ENCODE data around the gene PSMB5.

Gene PSMB5

GRCh38 chr14:23041729-23042128 lies 7.0 kb upstream of the PSMB5 start:
- no peak overlapping the region for H3K27ac ChIP-seq (ENCODE audit: low read depth, low read length)
- 93% methylated on average over 8 of the region's 8 CpGs for WGBS
- no peak overlapping the region for H3K4me3 ChIP-seq (ENCODE audit: low read length)
- H3K27me3 ChIP-seq (ENCODE audit: insufficient read depth, low read length) = no peaks in the 10 kb centered on the region
- H3K9me3 ChIP-seq (ENCODE audit: insufficient read depth, low read depth, low read length) = no peaks in the 10 kb centered on the region
- no peak overlapping the region for H3K9ac ChIP-seq (ENCODE audit: low read depth, low read length)
- no peaks in the 10 kb centered on the region for H3K36me3 ChIP-seq (ENCODE audit: insufficient read depth, low read length)
- no peaks in the 10 kb centered on the region for H3K4me1 ChIP-seq (ENCODE audit: insufficient read depth, low read length)

- Histone ChIP-seq H3K9me3 (ENCODE audit: insufficient read depth, low read depth, low read length) (no peaks in the 10 kb centered on the region), H3K36me3 (ENCODE audit: insufficient read depth, low read length) (no peaks in the 10 kb centered on the region), H3K27me3 (ENCODE audit: insufficient read depth, low read length) (no peaks in the 10 kb centered on the region), H3K4me1 (ENCODE audit: insufficient read depth, low read length) (peaks cover 6% of the 10 kb centered on the region; the same call in 1 of the 2 replicates), H3K27ac (ENCODE audit: low read depth, low read length) (no peak overlapping the region), H3K9ac (ENCODE audit: low read depth, low read length) (no peak overlapping the region), H3K4me3 (ENCODE audit: low read length) (no peak overlapping the region)
- WGBS = 89% methylated on average over 4 of the region's 4 CpGs
Observed at GRCh38 chr14:23040100-23040499, 5.4 kb upstream of the PSMB5 start.

GRCh38 chr14:23035303-23036144 lies 824 bp upstream of the PSMB5 start:
- WGBS = 72% methylated on average over 14 of the region's 14 CpGs
- H3K36me3 ChIP-seq (ENCODE audit: insufficient read depth, low read length) = peaks cover 28% of the 10 kb centered on the region
- peak overlapping the region; percentile 96 for H3K27ac ChIP-seq (ENCODE audit: low read depth, low read length)
- no peaks in the 10 kb centered on the region for H3K9me3 ChIP-seq (ENCODE audit: insufficient read depth, low read depth, low read length)
- peak overlapping the region; percentile 94 for H3K9ac ChIP-seq (ENCODE audit: low read depth, low read length)
- no peaks in the 10 kb centered on the region for H3K27me3 ChIP-seq (ENCODE audit: insufficient read depth, low read length)
- peak overlapping the region; percentile 89 for H3K4me3 ChIP-seq (ENCODE audit: low read length)
- H3K4me1 ChIP-seq (ENCODE audit: insufficient read depth, low read length) = peaks cover 14% of the 10 kb centered on the region

- peaks cover 14% of the 10 kb centered on the region for H3K4me1 ChIP-seq (ENCODE audit: insufficient read depth, low read length)
- H3K9me3 ChIP-seq (ENCODE audit: insufficient read depth, low read depth, low read length) = no peaks in the 10 kb centered on the region
- H3K4me3 ChIP-seq (ENCODE audit: low read length) = peak overlapping the region; percentile 89
- H3K27me3 ChIP-seq (ENCODE audit: insufficient read depth, low read length) = no peaks in the 10 kb centered on the region
- H3K9ac ChIP-seq (ENCODE audit: low read depth, low read length) = peak overlapping the region; percentile 94
- 38% methylated on average over 15 of the region's 17 CpGs for WGBS
- H3K27ac ChIP-seq (ENCODE audit: low read depth, low read length) = peak overlapping the region; percentile 96
- peaks cover 37% of the 10 kb centered on the region for H3K36me3 ChIP-seq (ENCODE audit: insufficient read depth, low read length)
Observed at GRCh38 chr14:23033801-23034497, 751 bp downstream of the PSMB5 start.

GRCh38 chr14:23033251-23033727 lies 1.4 kb downstream of the PSMB5 start:
- Histone ChIP-seq H3K4me3 (ENCODE audit: low read length) (peak overlapping the region; percentile 89), H3K27me3 (ENCODE audit: insufficient read depth, low read length) (no peaks in the 10 kb centered on the region), H3K9ac (ENCODE audit: low read depth, low read length) (peak overlapping the region; percentile 94; the same call in 1 of the 2 replicates), H3K27ac (ENCODE audit: low read depth, low read length) (no peak overlapping the region), H3K9me3 (ENCODE audit: insufficient read depth, low read depth, low read length) (no peaks in the 10 kb centered on the region), H3K36me3 (ENCODE audit: insufficient read depth, low read length) (peaks cover 44% of the 10 kb centered on the region), H3K4me1 (ENCODE audit: insufficient read depth, low read length) (peaks cover 14% of the 10 kb centered on the region)
- WGBS = 96% methylated on average over 10 of the region's 10 CpGs

GRCh38 chr14:23030936-23031335 lies 3.8 kb downstream of the PSMB5 start:
- Histone ChIP-seq H3K27ac (ENCODE audit: low read depth, low read length) (no peak overlapping the region), H3K4me3 (ENCODE audit: low read length) (no peak overlapping the region), H3K27me3 (ENCODE audit: insufficient read depth, low read length) (no peaks in the 10 kb centered on the region), H3K9ac (ENCODE audit: low read depth, low read length) (no peak overlapping the region), H3K9me3 (ENCODE audit: insufficient read depth, low read depth, low read length) (no peaks in the 10 kb centered on the region), H3K4me1 (ENCODE audit: insufficient read depth, low read length) (peaks cover 15% of the 10 kb centered on the region), H3K36me3 (ENCODE audit: insufficient read depth, low read length) (peaks cover 55% of the 10 kb centered on the region)
- 96% methylated on average over 4 of the region's 4 CpGs for WGBS

- Histone ChIP-seq H3K27me3 (ENCODE audit: insufficient read depth, low read length) (no peaks in the 10 kb centered on the region), H3K4me1 (ENCODE audit: insufficient read depth, low read length) (peaks cover 15% of the 10 kb centered on the region), H3K9ac (ENCODE audit: low read depth, low read length) (no peak overlapping the region), H3K36me3 (ENCODE audit: insufficient read depth, low read length) (peaks cover 72% of the 10 kb centered on the region), H3K4me3 (ENCODE audit: low read length) (no peak overlapping the region), H3K9me3 (ENCODE audit: insufficient read depth, low read depth, low read length) (no peaks in the 10 kb centered on the region), H3K27ac (ENCODE audit: low read depth, low read length) (no peak overlapping the region)
- WGBS = 94% methylated on average over 2 of the region's 2 CpGs
Observed at GRCh38 chr14:23028799-23029198, 5.9 kb downstream of the PSMB5 start.

- Histone ChIP-seq H3K9ac (ENCODE audit: low read depth, low read length) (no peak overlapping the region), H3K4me1 (ENCODE audit: insufficient read depth, low read length) (peaks cover 9% of the 10 kb centered on the region; the same call in 1 of the 2 replicates), H3K36me3 (ENCODE audit: insufficient read depth, low read length) (peaks cover 55% of the 10 kb centered on the region), H3K9me3 (ENCODE audit: insufficient read depth, low read depth, low read length) (no peaks in the 10 kb centered on the region), H3K27ac (ENCODE audit: low read depth, low read length) (no peak overlapping the region), H3K4me3 (ENCODE audit: low read length) (no peak overlapping the region), H3K27me3 (ENCODE audit: insufficient read depth, low read length) (no peaks in the 10 kb centered on the region)
- 89% methylated on average over 4 of the region's 4 CpGs for WGBS
Observed at GRCh38 chr14:23025151-23025814, 9.4 kb downstream of the PSMB5 start.

- Histone ChIP-seq H3K27ac (ENCODE audit: low read depth, low read length) (no peak overlapping the region), H3K4me3 (ENCODE audit: low read length) (no peak overlapping the region), H3K4me1 (ENCODE audit: insufficient read depth, low read length) (peaks cover 9% of the 10 kb centered on the region; the same call in 1 of the 2 replicates), H3K9ac (ENCODE audit: low read depth, low read length) (no peak overlapping the region), H3K36me3 (ENCODE audit: insufficient read depth, low read length) (peaks cover 54% of the 10 kb centered on the region), H3K9me3 (ENCODE audit: insufficient read depth, low read depth, low read length) (no peaks in the 10 kb centered on the region), H3K27me3 (ENCODE audit: insufficient read depth, low read length) (no peaks in the 10 kb centered on the region)
- 89% methylated on average over 5 of the region's 7 CpGs for WGBS
Observed at GRCh38 chr14:23024612-23025075, 10.1 kb downstream of the PSMB5 start.

GRCh38 chr14:23023795-23024152 lies 10.9 kb downstream of the PSMB5 start:
- WGBS = 99% methylated on average over 2 of the region's 2 CpGs
- H3K4me1 ChIP-seq (ENCODE audit: insufficient read depth, low read length) = peaks cover 9% of the 10 kb centered on the region; the same call in 1 of the 2 replicates
- H3K9me3 ChIP-seq (ENCODE audit: insufficient read depth, low read depth, low read length) = no peaks in the 10 kb centered on the region
- peaks cover 46% of the 10 kb centered on the region for H3K36me3 ChIP-seq (ENCODE audit: insufficient read depth, low read length)
- H3K9ac ChIP-seq (ENCODE audit: low read depth, low read length) = no peak overlapping the region
- no peaks in the 10 kb centered on the region for H3K27me3 ChIP-seq (ENCODE audit: insufficient read depth, low read length)
- no peak overlapping the region for H3K27ac ChIP-seq (ENCODE audit: low read depth, low read length)
- no peak overlapping the region for H3K4me3 ChIP-seq (ENCODE audit: low read length)

All from HUES64 (cell line).